OCI-LY3 (cell line): ENCODE measurements around the gene TPSD1.

Experiments
- EZH2phosphoT487 ChIP-seq: fragments of 200-600 bp; shearing (Covaris generic); IDR thresholded peaks from 2 replicates; pipeline ENCODE4 v1.6.1; 2018; ENCODE audit warnings: antibody characterized with exemption, mixed run types, low read depth
- TF ChIP-seq, protein P1 (sequence below): fragments of 200-600, 300-600 bp; sonication (generic); IDR thresholded peaks from 2 replicates; pipeline ENCODE4 v1.5.1; 2014; ENCODE audit warnings: antibody characterized with exemption, low read length, low read depth

DNA sequence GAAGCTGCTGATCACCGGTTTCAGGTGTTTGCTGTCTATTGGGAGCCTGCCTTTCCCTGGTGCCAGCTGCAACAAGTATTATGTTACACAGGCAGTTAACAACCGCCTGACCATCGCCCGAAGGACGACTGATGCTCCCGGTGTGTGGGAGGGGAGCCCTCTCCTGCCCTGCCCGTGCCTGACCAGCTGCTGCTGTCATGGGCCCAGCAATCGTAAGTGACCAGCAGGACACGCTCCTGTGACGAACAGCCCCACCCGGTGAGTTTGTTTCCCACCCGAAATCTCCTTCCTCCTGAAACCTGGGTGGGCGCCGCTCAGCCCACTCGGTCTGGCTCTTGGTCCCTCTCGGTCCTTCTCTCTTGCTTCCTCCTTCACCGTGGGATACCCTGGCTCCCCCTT, 35.7 kb downstream of the TPSD1 start:
- TF ChIP-seq, protein P1, sequence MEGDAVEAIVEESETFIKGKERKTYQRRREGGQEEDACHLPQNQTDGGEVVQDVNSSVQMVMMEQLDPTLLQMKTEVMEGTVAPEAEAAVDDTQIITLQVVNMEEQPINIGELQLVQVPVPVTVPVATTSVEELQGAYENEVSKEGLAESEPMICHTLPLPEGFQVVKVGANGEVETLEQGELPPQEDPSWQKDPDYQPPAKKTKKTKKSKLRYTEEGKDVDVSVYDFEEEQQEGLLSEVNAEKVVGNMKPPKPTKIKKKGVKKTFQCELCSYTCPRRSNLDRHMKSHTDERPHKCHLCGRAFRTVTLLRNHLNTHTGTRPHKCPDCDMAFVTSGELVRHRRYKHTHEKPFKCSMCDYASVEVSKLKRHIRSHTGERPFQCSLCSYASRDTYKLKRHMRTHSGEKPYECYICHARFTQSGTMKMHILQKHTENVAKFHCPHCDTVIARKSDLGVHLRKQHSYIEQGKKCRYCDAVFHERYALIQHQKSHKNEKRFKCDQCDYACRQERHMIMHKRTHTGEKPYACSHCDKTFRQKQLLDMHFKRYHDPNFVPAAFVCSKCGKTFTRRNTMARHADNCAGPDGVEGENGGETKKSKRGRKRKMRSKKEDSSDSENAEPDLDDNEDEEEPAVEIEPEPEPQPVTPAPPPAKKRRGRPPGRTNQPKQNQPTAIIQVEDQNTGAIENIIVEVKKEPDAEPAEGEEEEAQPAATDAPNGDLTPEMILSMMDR = no peak
- no peak for TF ChIP-seq EZH2phosphoT487
